Stimulated activated CD8-positive, alpha-beta memory T cell treated with anti-CD3 and anti-CD28 coated beads, Interleukin-2, amount 100 ng/mL, for 48 hours (primary cell): ENCODE results near the gene NRP1.

Experiments used
- DNase-seq, 2 donors: peaks; one replicate each; pipeline ENCODE4 v3.0.0-alpha.2; 2020; ENCODE audit warnings: low read depth in 2 of 2

Gene NRP1

DNA sequence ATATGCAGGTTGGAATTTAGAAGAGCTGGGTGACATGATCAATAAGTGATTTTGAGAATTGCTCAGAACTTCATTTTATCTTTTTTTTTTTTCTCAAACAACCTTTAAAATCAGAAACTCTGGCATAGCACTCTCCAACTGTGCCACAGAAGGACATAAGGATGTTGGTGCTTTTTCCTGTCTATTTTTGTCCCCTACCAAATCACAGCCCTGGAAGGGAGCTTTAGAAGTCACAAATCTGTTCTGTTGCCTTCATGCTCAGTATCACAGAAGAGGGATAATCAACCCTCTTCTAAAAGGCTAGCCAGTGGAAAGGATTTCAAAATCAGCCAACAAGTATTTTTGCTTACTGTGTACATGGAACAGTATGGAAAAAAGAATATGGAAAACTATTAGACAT is 14.8 kb upstream of the NRP1 start:
- DNase-seq = no peak

DNA sequence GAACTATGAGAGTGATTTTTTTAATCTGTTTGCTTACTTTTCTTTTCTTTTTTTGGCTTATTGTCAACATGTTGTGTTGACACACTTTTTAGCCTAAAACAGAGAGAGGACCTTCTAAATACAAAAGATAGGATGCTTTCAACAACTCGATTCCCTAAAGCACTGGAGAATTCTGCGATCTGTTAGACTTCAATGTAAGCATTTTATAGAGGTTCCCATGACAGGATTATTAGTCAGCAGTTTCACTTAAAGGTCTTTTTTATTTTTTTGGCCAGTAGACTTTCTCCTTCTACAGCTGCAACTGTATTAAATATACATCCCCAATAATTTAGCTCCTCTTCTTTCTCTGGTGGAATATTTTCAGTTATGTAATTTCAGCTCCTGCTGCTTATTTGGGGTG is 12.7 kb upstream of the NRP1 start:
- no peak for DNase-seq

DNA sequence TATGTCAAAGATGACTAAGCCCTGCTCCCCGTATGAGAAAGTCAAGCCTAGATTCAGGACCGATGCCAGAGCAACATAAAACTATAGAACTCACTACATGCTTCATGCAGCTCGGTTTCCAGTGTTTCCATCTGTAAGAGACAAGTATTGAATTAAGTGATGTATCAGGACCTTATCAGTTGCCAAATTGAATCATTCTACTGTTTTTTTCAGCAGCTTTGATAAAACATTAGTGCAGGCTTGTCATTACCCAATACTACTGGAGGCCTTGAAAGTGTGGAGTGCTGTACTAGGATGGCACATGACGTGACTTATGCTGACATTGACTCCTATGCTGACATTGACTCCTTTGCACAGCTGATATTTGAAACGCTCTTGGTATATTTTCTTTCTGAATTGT is 10.8 kb upstream of the NRP1 start:
- DNase-seq = no peak

DNA sequence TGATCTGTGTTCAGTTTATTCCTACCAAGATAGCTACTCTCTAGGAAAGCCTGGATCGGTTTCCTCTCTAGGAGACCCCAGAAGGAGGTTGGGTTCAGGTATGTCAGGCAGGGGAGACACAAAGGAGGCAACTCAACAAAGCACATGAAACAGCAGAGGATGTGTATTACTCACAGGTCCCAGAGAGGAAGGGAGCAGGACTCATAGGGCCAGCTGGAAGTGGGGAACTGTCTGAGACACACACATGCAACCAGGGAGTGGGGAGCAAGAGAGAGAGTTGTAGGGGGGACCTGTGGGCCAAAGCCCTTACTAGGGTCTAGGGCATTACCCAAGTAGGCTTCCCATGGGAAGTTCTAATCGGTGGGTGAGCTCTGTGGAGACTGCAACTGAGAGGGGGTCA is 10.2 kb upstream of the NRP1 start:
- no peak for DNase-seq

DNA sequence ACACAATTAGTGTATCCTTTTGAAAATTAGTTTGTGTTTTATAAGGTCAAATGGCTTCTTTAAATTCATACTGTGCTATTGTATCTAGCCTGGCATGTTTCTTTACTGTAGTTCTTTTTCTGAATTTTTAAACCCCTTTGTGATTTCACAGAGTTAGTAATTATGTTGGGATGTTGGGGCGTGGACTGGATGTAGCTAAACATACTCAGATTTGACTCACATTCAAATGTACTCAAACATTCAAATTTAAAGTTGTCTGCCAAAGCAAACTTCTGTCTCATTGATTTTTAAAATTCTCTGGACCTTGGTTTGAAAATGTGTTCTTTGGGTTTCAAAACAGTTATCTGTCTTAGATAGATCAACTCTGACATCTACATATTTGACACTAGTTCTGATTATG is 7.2 kb upstream of the NRP1 start:
- no peak for DNase-seq

DNA sequence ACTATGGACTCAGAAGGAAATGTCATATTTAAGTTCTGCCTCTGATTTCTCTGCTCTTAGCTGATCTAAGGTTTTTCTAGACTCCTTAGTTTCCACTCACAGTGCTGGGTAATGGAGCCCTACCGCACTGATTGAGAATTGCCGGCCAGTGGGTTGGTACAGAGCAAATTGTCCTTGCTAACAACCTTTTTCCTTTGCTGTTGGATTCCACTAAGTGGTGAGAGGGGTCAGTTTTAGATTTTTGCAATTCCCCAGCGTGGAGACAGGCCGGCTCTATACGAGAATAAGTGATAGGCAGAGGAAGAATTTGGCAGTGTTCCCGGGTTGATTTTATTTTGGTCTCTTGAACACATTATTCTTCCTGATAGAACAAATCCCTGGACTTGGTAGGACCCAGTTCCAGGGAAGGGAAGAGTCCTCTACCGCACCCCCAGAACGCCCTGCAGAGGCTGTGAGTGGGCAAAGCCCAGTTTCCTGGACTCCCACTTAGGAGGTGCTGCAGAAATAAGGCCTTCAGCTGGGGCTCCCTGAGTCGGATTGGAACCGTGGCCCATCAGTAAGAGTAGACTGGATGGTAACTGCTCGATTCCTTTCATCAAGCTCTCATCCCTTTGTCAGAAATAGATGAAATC is 3.0 kb upstream of the NRP1 start:
- no peak for DNase-seq

DNA sequence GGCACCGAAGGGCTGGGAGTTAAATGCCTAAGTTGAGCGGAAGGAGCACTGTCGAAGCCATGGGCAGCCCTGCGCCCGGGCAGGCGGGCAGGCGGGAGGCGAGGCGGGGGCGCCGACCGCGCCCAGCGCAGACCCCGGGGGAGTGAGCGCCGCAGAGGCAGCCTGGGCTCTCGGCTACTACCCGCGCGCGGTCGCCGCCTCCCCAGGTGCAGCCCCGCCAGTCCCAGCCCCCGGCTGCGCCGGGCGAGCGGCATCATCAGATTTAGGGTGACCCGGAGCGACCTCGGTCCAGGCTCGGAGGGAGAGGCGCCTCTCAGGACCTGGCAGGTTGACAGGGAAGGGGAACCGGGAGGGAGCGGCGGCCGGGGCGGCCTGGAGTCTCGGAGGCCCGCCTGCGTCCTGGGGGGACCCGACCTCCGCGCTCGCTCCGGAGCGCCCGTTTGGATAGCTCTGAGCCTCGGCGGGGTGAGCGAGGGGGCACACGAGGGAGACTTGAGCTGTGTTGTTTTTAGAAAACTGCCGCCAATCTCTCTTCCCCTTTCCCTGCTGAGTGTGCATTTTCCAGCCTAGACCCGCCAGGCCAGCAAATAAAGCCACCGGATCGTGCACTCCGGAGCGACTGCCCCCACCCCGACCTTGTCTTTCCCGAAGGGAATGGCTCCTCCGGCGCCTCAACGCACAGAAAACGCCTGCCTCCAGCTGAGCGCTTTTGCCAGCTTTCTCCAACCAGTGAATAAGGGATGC is 2.3 kb upstream of the NRP1 start:
- DNase-seq = no peak

DNA sequence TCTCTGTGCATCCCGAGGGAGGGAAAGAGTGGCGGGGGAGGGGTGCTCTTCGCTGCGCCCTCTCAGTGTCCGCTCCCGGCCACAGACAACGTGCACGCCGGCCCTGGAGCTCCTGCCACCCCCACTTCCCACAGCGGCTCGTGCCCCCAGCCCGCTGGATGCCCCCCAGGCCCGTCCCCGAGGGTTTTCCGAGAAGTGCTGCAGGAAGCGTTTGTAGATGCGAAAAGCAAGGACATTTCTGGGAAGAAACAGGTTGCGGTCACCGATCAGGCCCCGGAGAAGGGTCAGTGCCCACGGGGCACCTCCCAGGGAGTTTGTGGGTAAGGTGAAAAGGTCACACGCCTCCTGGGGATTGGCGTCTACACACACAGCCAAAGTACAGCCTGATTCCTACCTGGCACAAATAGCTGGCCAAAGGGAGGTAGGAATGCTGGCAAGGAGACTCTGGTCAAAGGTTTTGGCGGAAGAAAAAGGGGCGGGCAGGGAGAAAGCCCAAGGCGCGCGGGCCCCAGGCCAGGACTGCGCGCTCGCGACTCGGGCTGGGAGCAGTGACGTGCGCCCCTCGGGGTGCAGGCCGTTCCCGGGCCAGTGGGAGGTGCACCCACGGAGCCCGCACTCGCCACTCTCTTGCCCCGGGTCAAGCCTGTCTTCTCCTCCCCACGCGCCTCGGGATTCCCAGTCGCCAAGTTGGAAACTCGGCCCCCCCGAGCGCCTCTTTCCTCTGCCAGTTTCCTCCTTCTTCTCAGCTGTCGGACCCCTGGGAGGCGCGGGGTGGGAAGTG is 1.5 kb upstream of the NRP1 start:
- DNase-seq = no peak

DNA sequence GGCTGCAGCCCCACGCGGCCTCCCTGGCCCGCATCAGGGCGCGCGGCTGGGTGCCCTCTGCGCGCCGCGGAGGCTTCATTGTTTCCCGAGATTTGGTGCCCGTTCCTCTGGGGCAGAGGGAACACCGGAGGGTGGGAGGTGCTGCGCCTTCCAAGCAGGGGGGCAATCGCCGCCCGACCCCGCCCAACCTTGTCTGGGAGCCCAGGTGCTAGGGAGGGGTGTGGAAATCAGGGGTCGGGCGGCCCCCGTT is 1.0 kb upstream of the NRP1 start:
- DNase-seq = no peak

DNA sequence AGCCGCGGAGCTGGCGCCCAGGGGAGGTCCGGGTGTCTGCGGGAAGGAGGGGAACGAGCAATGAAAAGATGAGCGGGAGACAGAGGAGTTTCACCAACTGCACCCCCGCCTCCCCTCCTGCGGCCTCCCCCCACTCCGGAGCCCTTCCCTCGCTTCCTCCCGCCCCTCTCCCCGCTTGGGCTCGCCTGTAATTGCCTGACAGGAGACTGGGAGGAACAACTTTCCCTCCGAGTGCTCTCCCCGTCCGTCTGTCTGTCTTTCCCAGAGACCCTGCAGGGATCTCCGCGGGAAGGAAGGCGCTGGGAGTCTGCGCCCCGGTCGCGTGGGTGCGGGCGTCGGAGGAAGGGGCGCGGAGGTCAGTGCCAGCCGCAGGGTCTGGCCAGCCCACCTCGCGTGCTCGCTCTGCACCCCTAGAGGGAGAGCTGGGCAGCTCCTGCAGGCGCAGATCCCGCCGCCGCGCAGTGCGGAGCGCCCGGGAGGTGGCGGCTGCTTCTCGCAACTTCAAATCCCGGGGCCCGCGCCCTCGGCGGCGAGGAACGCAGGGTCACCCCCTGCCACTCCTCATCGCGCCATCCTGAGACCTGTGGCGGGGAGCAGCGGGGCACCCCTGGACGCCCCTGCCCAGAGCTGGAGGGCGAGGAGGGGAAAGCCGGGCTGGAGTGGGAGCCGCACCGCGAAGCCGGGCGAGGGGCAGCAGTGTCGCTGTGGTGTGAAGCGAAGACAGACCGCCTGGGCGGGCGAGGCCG is 511 bp upstream of the NRP1 start:
- DNase-seq = no peak

DNA sequence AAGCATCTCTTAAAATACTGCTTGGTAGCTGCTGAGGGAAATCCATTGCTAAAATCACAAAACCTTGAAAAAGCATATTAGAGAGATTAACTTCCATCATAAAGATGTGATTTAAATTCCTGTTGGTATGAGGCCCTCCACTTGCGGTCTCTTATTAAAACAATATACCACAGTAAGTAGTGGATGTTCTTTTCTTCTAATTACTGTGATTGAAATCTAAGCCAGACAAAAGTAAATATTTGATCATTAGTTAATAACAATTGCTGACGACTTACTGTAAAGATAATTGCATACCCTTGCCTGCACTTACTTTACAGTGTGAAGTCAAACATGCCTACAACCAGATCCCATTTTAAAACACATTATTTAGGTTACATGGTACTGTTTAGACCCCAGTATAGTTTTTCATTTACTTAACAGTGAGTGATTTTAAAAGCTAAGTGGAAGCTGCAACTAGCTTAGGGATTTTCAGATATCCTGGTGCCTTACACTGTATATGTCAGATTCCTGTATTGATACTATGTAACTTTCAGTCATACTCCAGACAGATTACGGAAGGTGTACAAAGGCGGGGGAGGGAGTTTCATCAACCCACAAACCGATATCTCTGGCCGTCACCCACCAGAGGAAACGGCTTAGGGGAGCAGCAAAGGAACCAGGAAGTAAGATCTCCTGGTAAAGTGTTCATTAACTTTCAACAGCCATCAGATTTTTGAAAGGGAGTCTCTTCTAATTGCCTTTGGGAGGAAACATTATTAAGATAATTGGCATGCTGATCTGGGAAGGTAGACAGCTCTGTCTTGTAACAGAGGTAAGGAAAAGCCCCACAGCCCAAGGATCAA is 986 bp downstream of the NRP1 start:
- no peak for DNase-seq

DNA sequence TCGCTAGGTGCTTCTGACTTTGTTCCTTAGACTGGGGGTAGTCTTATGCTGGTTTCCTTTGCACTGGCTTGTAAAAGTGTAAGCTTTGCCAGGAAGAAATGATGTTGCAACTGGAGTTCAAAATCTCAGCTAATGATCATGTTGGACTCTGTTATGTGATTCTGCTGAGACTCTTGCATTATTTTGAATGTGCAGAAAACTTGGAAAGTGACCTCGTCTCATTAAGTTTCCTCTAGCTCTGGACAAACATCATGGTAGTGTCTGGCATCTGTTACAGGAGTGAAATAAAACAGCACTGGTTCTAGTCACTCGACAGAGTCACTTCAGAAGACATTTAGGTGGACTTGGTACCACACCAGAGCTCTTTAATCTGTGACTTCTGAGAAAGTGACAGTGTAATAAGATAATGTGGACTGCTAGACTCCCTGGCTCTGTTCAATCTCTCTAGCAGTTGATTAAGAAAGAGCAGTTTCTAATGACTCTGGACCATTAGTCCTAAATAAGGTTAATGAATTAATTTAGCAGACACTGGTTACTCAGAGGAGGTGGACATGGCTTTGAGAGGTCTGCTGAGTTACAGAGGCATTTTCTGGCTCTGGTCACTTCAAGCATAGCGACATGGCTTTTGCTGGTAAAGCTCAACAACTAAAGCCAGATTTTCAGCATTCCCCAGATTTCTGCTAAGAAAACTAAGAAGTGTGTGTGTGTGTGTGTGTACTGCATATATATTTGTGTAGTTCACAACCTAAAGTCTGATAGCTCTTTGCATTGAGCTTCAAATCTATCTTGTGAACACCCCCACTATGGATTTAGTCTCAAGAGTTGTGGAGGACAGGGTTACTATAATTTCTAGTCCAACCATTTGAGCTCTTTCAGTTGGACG is 2.0 kb downstream of the NRP1 start:
- DNase-seq = no peak

DNA sequence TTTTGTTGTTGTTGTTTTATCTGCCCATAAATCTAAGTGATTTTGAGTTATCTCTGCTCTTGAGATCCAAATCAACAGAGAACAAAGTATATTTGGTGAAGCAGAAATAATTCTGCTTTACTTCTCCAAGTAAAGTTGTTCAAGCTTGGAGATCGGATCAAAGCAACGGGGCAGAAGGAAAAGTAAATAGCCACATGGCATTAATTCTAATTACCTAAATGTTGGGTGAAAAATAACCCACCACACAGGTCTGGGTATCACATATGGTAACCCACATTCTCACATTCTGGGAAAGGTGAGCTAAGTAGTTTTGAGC is 3.1 kb downstream of the NRP1 start:
- no peak for DNase-seq

DNA sequence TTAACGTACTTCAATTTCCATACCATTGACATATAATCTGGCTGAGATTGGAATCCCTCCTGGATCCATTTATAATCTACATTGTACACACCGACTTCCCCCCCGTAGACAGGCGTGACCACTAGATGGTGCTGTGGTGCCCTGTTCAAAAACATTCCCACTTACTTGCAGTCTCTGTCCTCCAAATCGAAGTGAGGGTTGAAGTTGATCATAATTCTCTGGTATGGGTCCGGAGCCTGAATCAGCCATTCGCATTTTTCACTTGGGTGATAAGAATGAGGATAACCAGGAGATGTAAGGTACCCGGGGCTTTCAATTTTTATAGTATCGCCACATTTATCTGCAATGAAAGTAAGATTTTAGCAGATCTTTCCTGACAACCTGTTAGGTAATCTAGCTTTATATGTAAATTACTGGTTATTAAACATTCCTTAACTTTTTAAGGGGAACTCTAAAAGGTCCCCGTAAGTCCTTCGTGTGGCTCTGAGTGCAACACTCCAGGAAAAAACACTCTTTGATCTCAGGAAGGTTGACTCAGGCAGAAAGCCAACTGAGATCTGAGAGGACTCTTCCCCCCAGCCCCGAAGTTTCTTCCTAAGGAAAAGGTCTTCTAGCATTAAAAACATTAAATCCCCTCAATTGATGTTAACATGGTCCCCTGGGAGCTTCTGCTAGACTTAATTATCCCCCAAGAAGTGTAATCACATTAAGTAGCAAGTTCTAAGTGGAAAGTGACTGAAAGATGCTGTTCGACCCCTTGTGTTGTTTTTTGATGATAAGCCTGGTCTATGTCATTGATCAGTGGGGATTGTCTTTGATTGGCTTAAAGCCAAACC is 3.7 kb downstream of the NRP1 start:
- DNase-seq = peak; percentile 57 to 73

DNA sequence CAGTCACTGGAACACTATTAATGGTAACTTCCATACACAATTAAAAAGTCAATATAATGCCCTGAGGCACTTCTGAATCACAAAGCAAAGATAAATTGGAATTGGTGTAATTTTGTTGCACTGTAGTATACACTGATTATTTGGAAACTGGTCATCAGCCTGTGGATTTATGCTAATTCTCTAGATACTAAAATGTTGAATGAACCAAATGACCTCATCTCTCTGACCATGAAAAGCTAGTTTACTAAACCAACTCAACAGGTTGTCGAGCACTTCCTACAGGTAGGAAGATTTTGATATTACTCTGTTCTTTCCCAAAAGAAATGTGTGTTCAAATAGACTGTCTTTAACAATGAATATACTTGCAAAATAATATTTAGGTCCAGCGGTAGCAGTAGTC is 5.3 kb downstream of the NRP1 start:
- no peak for DNase-seq

DNA sequence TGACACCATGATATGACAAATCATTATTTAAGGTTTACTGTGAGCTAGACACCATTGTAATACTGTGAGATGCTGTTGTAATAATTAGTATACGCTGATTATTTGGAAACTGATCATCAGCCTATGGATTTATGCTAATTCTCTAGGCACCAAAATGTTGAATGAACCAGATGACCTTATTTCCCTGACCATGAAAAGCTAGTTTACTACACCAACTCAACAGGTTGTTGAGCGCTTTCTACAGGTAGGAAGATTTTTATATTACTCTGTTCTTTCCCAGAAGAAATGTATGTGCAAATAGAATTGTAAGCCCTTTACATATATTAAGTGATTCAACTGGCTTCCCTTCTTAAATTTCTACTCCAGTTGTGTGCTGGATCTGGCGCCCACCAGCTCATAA is 6.2 kb downstream of the NRP1 start:
- DNase-seq = no peak

DNA sequence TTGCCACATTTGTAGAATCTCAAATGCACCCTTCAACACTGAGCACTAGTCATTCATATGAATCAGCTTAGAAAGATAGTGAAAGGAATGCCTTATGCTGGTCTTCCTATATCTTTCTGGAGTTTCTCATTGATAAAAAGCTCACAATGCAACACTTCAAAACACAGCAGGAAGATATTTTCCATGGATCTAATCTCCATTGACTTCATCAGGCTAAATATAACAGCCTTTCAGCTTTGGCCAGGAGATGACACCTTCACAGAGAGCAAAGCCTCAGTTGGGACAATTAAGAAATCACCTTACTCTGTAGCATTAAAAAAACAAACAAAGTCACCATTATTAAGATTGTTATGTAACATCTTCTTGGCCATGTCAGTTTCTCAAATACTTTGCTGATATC is 6.7 kb downstream of the NRP1 start:
- no peak for DNase-seq

DNA sequence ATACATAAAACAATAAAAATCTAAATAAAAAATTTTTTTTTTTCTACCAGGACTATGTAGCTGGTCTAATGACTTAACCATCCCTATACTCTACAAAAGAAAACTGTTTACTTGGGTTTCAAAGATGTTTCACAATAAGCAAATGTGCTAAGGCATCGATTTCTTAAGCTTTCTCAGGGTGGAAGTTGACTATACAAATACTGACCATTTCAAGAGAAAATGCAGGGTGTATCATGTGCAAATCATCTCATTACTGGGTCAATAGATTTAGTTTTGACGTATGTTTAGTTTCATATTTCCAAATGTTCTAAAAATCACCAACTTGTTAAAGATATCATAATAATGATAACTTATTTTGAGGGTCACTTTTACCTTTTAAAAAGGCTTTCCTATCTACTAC is 7.5 kb downstream of the NRP1 start:
- DNase-seq = no peak

DNA sequence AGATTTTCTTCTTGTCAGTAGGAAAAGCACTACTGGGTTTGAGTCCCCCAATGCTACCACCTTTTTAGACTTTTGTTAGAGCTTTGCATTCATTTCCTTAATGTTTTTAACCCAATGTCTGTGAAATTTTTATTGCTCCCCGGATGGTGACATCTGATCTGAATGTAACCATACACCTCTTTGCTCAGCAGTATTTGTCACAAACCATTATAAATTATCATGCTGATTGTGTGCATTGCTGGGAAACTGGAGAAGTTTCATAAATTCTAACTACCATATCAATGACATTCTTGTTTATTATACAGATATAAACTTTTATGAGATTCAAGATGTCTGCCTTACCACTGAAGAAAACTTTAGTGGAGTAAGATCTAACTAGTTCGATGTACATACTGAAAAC is 8.5 kb downstream of the NRP1 start:
- DNase-seq = no peak

DNA sequence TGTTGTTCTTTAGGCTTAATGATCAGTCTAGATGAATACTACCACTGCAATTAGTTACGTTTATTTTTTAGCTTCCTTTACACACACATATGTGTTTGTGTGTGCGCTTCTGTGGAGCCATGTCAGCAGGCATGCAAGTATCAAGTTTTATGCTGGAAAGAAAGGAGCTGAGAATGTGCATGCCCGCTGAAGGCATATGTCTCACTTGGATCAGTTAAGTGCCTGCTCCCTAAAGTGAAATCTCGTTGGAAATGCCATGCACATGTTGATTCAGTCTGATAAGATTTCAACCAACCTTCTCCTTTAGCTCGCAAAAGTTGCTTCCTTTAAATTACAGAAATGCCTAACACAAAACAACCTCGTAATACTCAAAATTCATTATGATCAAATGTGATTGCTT is 10.7 kb downstream of the NRP1 start:
- no peak for DNase-seq
